Astrocyte (in vitro differentiated cells and primary cell): ENCODE data around the gene CCR2. TPM values are rescaled to one million over a fixed set of nuclear protein-coding genes. Genes with fewer than 3 reads are reported as not detected.

Experiments used
- DNase-seq: peaks from one replicate; pipeline ENCODE4 v3.0.0-alpha.2; 2010; ENCODE audit warnings: low read depth
- FAIRE-seq: peaks from 2 replicates; lab custom pipeline; 2011; peaks lifted over from hg19 to GRCh38; lab: Jason Lieb, UNC
- H2AFZ ChIP-seq: 2 replicates; pipeline ENCODE4 v1.6.0; 2012; ENCODE audit warnings: low read depth, low read length, inconsistent platforms
- H3K27ac ChIP-seq: 2 replicates; pipeline ENCODE4 v1.5.1; 2011; ENCODE audit warnings: low read depth, low read length, inconsistent platforms
- H3K27me3 ChIP-seq: 2 replicates; pipeline ENCODE4 v1.6.0; 2011; ENCODE audit warnings: low read length, inconsistent platforms; ENCODE audit not compliant: insufficient read depth
- H3K36me3 ChIP-seq: 2 replicates; pipeline ENCODE4 v1.5.1; 2011; ENCODE audit warnings: low read length, inconsistent platforms; ENCODE audit not compliant: insufficient read depth
- H3K4me1 ChIP-seq: 2 replicates; pipeline ENCODE4 v1.5.1; 2011; ENCODE audit warnings: low read length, inconsistent platforms; ENCODE audit not compliant: insufficient read depth
- H3K4me2 ChIP-seq: 2 replicates; pipeline ENCODE4 v1.6.0; 2012; ENCODE audit warnings: low read length, inconsistent platforms
- H3K4me3 ChIP-seq: 2 replicates; pipeline ENCODE4 v1.5.1; 2011; ENCODE audit warnings: low read depth, mild to moderate bottlenecking, low read length, inconsistent platforms; ENCODE audit not compliant: insufficient read depth
- H3K79me2 ChIP-seq: 2 replicates; pipeline ENCODE4 v1.6.0; 2012; ENCODE audit warnings: mild to moderate bottlenecking, low read length, inconsistent platforms; ENCODE audit not compliant: insufficient read depth
- H3K9ac ChIP-seq: 2 replicates; pipeline ENCODE4 v1.6.0; 2012; ENCODE audit warnings: mild to moderate bottlenecking, low read length, inconsistent platforms
- H3K9me3 ChIP-seq: 2 replicates; pipeline ENCODE4 v1.5.1; 2012; ENCODE audit warnings: low read depth, mild to moderate bottlenecking, low read length, inconsistent platforms; ENCODE audit not compliant: insufficient read depth
- H4K20me1 ChIP-seq: 2 replicates; pipeline ENCODE4 v1.6.0; 2012; ENCODE audit warnings: low read length, inconsistent platforms; ENCODE audit not compliant: insufficient read depth
- H3K27ac Mint-ChIP-seq: one replicate; pipeline ENCODE4 v1.8.0; 2021; ENCODE audit warnings: mild to moderate bottlenecking, mixed read lengths; ENCODE audit not compliant: unreplicated experiment
- H3K27me3 Mint-ChIP-seq: one replicate; pipeline ENCODE4 v1.8.0; 2021; ENCODE audit warnings: low read depth, mixed read lengths; ENCODE audit not compliant: unreplicated experiment
- H3K36me3 Mint-ChIP-seq: one replicate; pipeline ENCODE4 v1.8.0; 2021; ENCODE audit warnings: low read depth, mixed read lengths; ENCODE audit not compliant: unreplicated experiment
- H3K4me1 Mint-ChIP-seq: one replicate; pipeline ENCODE4 v1.8.0; 2021; ENCODE audit warnings: low read depth, mixed read lengths; ENCODE audit not compliant: unreplicated experiment
- H3K4me3 Mint-ChIP-seq: one replicate; pipeline ENCODE4 v1.8.0; 2021; ENCODE audit warnings: mild to moderate bottlenecking, moderate library complexity, mixed read lengths; ENCODE audit not compliant: unreplicated experiment
- H3K9me3 Mint-ChIP-seq: one replicate; pipeline ENCODE4 v1.8.0; 2021; ENCODE audit warnings: mild to moderate bottlenecking, mixed read lengths; ENCODE audit not compliant: unreplicated experiment
- EZH2 ChIP-seq: IDR thresholded peaks from 2 replicates; pipeline ENCODE4 v1.6.1; 2012; ENCODE audit warnings: mild to moderate bottlenecking, low read length, inconsistent platforms; ENCODE audit not compliant: insufficient read depth
- total RNA-seq: library from RNA; stranded (reverse); gene quantifications from 2 replicates; pipeline ENCODE4 v1.2.1, GENCODE V29; 2021
- TF ChIP-seq, protein P1 (sequence below): IDR thresholded peaks from 2 replicates; pipeline ENCODE4 v1.5.1; 2011; ENCODE audit warnings: low read depth, mild to moderate bottlenecking, inconsistent platforms, low read length, moderate library complexity; ENCODE audit not compliant: insufficient read depth

CCR2 gene
- total RNA-seq, 1 donor from 2014 or later, result not detected

DNA sequence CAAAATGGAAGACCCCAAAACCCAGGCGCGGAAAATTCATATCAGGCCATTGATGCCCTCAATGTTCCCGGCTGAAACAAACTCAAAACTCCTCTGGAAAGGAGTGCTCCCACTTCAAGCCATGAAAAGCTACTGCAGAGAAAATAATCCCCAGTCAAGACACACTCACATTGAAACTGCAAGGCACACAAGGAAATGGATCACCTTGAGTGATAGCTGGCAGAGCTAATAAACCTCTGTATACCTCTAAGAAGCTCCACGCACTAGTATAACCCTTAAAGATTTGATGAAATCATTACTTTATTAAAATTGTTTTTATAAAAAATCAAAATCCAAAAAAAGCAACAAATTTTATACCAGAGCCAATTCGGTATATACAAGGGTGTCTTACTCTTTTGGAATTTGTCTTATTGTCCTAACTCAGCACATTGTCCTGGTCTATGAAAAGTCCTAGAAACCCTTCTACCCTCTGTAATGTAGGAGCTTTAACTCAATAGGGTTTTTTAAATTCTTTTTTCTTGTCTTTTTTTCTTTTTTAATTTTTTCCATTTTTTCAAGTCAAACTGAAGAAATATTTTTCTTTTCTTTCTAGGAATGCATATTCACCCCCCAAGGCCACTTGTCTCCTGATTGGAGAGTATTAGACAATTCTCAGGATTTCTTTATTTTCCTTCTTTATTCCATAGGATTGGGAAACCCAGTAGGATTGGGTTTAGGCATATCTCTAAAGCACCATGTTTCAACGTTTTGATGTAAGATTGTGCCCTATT, 44.5 kb downstream of the CCR2 start:
- no peak for TF ChIP-seq EZH2
- TF ChIP-seq, protein P1, sequence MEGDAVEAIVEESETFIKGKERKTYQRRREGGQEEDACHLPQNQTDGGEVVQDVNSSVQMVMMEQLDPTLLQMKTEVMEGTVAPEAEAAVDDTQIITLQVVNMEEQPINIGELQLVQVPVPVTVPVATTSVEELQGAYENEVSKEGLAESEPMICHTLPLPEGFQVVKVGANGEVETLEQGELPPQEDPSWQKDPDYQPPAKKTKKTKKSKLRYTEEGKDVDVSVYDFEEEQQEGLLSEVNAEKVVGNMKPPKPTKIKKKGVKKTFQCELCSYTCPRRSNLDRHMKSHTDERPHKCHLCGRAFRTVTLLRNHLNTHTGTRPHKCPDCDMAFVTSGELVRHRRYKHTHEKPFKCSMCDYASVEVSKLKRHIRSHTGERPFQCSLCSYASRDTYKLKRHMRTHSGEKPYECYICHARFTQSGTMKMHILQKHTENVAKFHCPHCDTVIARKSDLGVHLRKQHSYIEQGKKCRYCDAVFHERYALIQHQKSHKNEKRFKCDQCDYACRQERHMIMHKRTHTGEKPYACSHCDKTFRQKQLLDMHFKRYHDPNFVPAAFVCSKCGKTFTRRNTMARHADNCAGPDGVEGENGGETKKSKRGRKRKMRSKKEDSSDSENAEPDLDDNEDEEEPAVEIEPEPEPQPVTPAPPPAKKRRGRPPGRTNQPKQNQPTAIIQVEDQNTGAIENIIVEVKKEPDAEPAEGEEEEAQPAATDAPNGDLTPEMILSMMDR, result no peak
- Histone ChIP-seq H3K79me2 (no peaks in the 10 kb centered on the region), H4K20me1 (no peaks in the 10 kb centered on the region), H3K9ac (no peak overlapping the region), H3K4me3 (no peak overlapping the region), H2AFZ (no peak overlapping the region), H3K9me3 (no peaks in the 10 kb centered on the region), H3K27me3 (peaks cover 5% of the 10 kb centered on the region), H3K4me2 (no peak overlapping the region), H3K27ac (no peak overlapping the region), H3K36me3 (no peaks in the 10 kb centered on the region), H3K4me1 (peaks cover 13% of the 10 kb centered on the region)
- DNase-seq (no peak), FAIRE-seq (no peak)
- Mint-ChIP-seq H3K4me3 (no peak overlapping the region), H3K36me3 (no peaks in the 10 kb centered on the region), H3K4me1 (peaks cover 17% of the 10 kb centered on the region), H3K27me3 (no peaks in the 10 kb centered on the region), H3K9me3 (peaks cover 8% of the 10 kb centered on the region), H3K27ac (no peak overlapping the region)

DNA sequence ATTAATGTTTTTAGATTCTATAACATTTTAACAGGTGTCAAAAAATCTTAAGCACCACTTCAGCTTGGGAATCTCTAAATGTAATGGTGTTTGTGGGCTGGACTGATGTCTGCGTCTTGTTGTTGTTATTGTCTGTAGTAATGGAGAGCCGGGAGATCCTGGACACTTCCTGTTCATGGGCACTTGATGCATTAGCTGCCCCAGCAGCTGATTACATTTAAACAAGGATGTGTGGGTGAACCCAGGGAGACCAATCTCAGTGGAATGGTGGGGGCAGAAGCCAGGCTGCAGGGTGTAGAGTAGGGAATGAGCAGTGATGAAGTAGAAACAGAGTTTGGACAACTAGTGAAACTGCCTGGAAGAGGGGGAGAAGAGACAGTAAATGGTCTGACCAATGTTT, 45.2 kb downstream of the CCR2 start:
- Histone ChIP-seq H3K4me2 (peak overlapping the region; percentile 4), H4K20me1 (no peaks in the 10 kb centered on the region), H3K79me2 (no peaks in the 10 kb centered on the region), H2AFZ (no peak overlapping the region), H3K27ac (no peak overlapping the region), H3K9me3 (no peaks in the 10 kb centered on the region), H3K27me3 (peaks cover 2% of the 10 kb centered on the region), H3K9ac (no peak overlapping the region), H3K4me3 (no peak overlapping the region), H3K4me1 (peaks cover 13% of the 10 kb centered on the region), H3K36me3 (no peaks in the 10 kb centered on the region)
- no peak overlapping the region for H3K27ac Mint-ChIP-seq
- no peak overlapping the region for H3K4me3 Mint-ChIP-seq
- no peak for DNase-seq
- peaks cover 5% of the 10 kb centered on the region for H3K9me3 Mint-ChIP-seq
- no peak for FAIRE-seq
- TF ChIP-seq, protein P1, result no peak
- no peak for TF ChIP-seq EZH2
- no peaks in the 10 kb centered on the region for H3K27me3 Mint-ChIP-seq
- H3K36me3 Mint-ChIP-seq, result no peaks in the 10 kb centered on the region
- H3K4me1 Mint-ChIP-seq, result peaks cover 17% of the 10 kb centered on the region

DNA sequence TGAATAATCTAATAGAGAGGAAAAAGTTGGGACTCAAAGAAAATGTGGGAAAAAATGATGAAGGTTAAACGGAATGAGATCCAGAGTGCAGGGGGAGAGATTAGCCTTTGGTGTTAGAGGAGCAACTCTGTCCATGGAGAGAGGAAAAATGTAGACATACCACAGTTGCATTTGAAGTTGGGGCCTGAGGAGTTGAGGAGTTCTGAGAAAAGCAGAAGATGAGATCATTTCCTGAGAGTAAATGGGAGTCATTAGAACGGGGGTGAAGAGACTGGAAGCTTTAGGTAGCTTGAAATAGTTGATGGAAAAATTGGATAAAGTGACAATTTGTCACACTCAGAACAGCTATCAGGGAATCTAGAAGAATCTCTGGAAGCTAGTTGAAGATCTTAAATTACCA, 45.6 kb downstream of the CCR2 start:
- no peak for TF ChIP-seq EZH2
- TF ChIP-seq, protein P1, result no peak
- H3K36me3 ChIP-seq, result no peaks in the 10 kb centered on the region
- H3K4me3 ChIP-seq, result no peak overlapping the region
- H4K20me1 ChIP-seq, result no peaks in the 10 kb centered on the region
- peak; percentile 12 for DNase-seq
- Mint-ChIP-seq H3K4me1 (peaks cover 17% of the 10 kb centered on the region), H3K9me3 (peaks cover 4% of the 10 kb centered on the region), H3K4me3 (no peak overlapping the region), H3K27me3 (no peaks in the 10 kb centered on the region), H3K36me3 (no peaks in the 10 kb centered on the region), H3K27ac (no peak overlapping the region)
- no peak overlapping the region for H2AFZ ChIP-seq
- peaks cover 2% of the 10 kb centered on the region for H3K27me3 ChIP-seq
- H3K27ac ChIP-seq, result no peak overlapping the region
- H3K4me1 ChIP-seq, result peaks cover 13% of the 10 kb centered on the region
- no peak for FAIRE-seq
- no peaks in the 10 kb centered on the region for H3K79me2 ChIP-seq
- H3K4me2 ChIP-seq, result peak overlapping the region; percentile 4
- H3K9me3 ChIP-seq, result no peaks in the 10 kb centered on the region
- no peak overlapping the region for H3K9ac ChIP-seq
